Panc1 (cell line): ENCODE data around the gene ZNF689.

Experiments
- CTCF ChIP-seq: fragments of 450-650 bp; IDR thresholded peaks from 2 replicates; pipeline ENCODE4 v1.5.1; 2017; ENCODE audit warnings: mild to moderate bottlenecking
- POLR2AphosphoS5 ChIP-seq: IDR thresholded peaks from 2 replicates; pipeline ENCODE4 v1.6.1; 2012; ENCODE audit warnings: mild to moderate bottlenecking, low read depth, low read length, moderate library complexity

- no peak for TF ChIP-seq CTCF
- TF ChIP-seq POLR2AphosphoS5 = peak; percentile 32; the same call in 1 of the 2 replicates
Observed at GRCh38 chr16:30650369-30651123, 40.4 kb upstream of the ZNF689 start, which contains the start of gene PRR14.
